GM23338 (cell line): ENCODE results near the gene RPS19.

Experiments used
- CTCF ChIP-seq, 2 experiments: fragments of 200-600 bp in 1 of 2; sonication (generic) in 1 of 2; conservative IDR thresholded peaks; 2 replicates each; pipeline versions ENCODE4 v1.5.1 to v1.6.1; 2016 to 2017; ENCODE audit warnings: antibody characterized with exemption in 2 of 2, low read depth in 2 of 2, mild to moderate bottlenecking in 2 of 2, moderate library complexity in 1 of 2
- EZH2 ChIP-seq: fragments of 200-600 bp; sonication (generic); IDR thresholded peaks from one replicate; pipeline ENCODE4 v1.8.0; 2017; ENCODE audit warnings: antibody characterized with exemption, mild to moderate bottlenecking, low read depth; ENCODE audit not compliant: unreplicated experiment
- EZH2phosphoT487 ChIP-seq: fragments of 200-600 bp; sonication (generic); IDR thresholded peaks from one replicate; pipeline ENCODE4 v1.8.1; 2018; ENCODE audit warnings: antibody characterized with exemption; ENCODE audit not compliant: unreplicated experiment
- POLR2AphosphoS5 ChIP-seq: IDR thresholded peaks from 2 replicates; pipeline ENCODE4 v1.6.1; 2016; ENCODE audit warnings: antibody characterized with exemption, low read depth

GRCh38 chr19:41895745-41896580 is 35.9 kb downstream of the RPS19 start:
- no peak for TF ChIP-seq EZH2
- TF ChIP-seq CTCF (conservative IDR thresholded peaks at IDR 0.05; ENCODE audit: low read depth in 2 of 2), result peak; percentile 54 to 61
- no peak for TF ChIP-seq POLR2AphosphoS5
- no peak for TF ChIP-seq EZH2phosphoT487
